Measurements from ENCODE around the gene OTOG.

Gene OTOG

GRCh38 chr11:17543041-17543440 is 4.0 kb upstream of the OTOG start:
- no peak for DNase-seq

GRCh38 chr11:17543574-17544180 is 3.4 kb upstream of the OTOG start:
- no peak for DNase-seq

DNA sequence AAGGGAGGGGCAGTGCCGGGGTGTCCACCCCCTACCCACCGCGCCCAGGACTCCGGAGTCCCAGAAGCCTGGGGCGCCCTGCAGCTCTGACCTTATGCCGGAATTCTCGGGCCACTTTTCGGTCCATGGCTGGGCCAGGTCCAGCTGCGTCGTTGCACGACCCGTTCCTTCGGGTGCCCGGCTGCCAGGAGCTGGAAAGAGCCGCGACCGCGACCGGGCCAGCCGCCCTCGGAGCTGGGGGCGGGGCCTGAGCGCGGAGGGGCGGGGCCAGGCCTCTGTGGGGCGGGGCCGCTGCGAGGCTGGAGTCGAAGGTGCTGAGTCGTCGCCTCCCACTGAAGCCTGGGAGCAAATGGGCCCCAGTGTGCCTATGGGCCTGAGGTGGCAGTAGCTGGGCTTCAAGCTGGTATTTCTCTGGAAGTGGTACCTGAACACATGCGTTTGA is 2.9 kb upstream of the OTOG start, which contains the start of gene USH1C:
TSS of gene USH1C (minus strand) at position 236 of the 442 bp plus-strand sequence. CDS start at position 127, 109 bp downstream.
- peak; percentile 3 to 28 for DNase-seq

GRCh38 chr11:17546240-17546639 is 819 bp upstream of the OTOG start:
- DNase-seq = no peak

DNA sequence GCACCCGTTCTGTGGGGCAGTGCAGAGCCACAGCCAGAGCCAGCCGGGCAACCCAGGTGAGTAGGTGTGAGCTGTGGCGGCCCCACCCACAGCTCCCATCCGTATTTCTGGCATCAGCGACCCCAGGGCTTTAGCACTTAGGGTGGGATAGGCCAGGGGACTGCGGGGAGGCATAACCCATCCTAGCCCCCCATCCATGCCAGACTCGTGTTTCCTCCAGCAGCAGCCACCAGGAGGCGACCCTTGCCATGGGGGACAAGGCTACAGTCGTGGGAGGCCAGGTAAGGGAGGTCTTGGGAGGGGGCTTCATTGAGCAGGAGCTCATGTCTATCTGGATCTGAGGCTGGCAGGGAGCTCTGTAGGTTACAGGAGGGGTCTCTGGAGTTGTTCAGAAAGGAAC is 873 bp downstream of the OTOG start:
- no peak for DNase-seq

GRCh38 chr11:17548444-17548843 is 1.4 kb downstream of the OTOG start:
- no peak for DNase-seq

GRCh38 chr11:17550450-17551346 is 3.6 kb downstream of the OTOG start:
- DNase-seq = no peak

- DNase-seq = no peak
These were observed 4.4 kb downstream of the OTOG start for GRCh38 chr11:17551347-17552040.

DNA sequence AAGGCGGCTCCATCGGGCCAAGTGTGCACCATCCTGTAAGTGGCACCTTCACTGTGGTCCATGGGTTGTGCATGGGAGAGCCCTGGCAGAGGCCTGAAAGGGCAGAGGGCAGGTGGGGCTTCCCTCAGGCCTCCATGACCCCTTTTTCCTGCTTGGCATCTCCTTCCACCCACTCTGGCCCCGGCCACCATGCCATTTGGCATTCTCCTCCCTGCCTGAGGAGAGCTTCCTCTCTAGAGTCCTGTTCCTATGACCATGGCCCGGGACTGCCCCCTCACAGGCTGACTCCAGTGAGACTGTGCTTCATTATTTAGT is 4.9 kb downstream of the OTOG start:
- DNase-seq = no peak

- no peak for DNase-seq
These were observed 5.6 kb downstream of the OTOG start for GRCh38 chr11:17552392-17553248.

DNA sequence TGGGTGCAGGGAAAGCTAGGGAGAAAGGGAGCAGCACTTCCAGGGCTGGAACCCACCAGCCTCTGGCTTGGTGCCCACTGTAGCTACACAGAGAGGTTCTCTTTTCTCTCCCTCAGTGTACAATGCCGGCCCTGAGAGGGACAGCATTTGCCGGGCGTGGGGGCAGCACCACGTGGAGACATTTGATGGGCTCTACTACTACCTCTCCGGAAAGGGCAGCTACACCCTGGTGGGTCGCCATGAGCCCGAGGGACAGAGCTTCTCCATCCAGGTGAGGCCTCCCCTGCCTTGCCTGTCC is 6.1 kb downstream of the OTOG start:
- DNase-seq = no peak

DNA sequence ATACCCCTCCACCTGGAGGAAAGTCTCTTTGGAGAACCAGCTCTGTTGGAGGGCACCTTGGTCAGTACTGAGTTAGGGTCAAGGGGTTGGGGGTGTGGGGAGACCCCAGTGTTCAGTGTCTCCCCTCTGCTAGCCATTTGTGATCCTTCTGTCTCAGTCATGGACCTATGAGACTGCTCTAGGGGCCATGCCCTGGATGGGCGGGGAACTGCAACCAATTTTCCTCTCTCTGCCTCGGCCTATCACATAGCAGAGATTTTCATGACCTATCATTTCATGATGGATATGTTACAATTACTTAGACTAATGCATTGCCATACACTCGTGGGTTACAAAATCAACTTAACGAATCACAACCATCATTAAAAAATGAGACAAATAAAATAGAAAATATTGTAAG is 7.4 kb downstream of the OTOG start:
- no peak for DNase-seq

DNA sequence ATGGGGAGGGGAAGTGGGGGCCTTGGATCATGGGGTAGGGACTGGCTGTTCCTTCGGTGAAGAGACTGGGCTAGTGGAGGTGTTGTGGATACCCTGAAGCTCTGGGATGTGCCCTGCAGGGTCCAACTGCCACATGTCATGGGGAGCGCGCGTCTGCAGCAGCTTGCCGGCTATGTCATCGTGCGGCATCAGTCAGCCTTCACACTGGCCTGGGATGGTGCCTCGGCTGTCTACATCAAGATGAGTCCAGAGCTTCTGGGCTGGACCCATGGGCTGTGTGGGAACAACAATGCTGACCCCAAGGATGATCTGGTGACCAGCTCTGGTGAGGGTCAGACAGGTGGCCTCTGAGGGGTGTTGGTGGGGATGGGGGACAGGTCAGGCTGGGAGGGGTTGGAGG is 9.9 kb downstream of the OTOG start:
- DNase-seq = no peak

- no peak for DNase-seq
These were observed 11.1 kb downstream of the OTOG start for GRCh38 chr11:17558025-17558780.

DNA sequence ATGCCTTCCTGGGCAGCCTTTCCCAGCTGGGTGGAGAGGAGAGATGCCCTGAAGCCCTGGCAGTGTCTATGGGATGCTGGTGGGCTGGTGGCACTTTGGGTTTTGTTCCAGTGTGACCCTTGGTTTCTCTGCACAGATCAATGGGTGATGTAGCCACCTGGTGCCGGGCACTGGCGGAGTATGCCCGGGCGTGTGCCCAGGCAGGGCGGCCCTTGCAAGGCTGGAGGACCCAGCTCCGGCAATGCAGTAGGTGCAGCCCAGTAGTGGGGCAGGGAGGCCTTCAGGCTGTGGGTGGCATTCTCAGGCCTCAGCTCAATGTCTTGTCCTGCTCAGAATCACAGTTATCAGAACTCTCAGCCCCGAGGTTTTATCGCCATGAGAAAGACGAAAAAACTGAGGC is 11.9 kb downstream of the OTOG start:
- no peak for DNase-seq

DNA sequence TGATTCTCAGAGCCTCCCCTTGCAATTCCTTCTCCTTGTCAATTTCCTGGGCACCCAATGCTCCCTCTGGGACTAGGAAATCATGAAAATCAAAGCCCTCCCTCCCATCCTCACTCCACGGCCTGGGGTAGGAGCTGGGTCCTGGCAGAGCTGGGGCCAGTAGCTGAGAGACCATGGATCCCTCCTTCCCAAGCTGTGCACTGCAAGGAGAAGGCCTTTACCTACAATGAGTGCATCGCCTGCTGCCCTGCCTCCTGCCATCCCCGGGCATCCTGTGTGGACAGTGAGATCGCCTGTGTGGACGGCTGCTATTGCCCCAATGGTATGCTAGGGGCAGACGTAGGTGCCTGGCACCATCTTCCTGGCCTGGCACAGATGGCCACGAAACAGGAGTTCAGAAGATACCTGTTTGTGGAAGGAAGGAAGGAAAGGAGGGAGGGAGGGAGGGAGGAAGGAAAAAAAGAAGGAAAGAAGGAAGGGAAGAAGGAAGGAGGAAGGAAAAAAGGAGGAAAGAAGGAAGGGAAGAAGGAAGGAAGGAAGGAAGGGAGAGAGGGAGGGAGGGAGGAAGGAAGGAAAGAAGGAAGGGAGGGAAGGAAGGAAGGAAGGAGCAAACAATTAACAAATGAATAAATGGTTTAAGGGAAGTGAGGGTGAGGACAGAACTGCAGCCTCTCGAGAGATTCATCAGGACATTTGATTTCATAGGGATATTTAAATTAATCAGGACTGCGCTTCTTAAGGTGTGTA is 12.5 kb downstream of the OTOG start:
- no peak for DNase-seq

DNA sequence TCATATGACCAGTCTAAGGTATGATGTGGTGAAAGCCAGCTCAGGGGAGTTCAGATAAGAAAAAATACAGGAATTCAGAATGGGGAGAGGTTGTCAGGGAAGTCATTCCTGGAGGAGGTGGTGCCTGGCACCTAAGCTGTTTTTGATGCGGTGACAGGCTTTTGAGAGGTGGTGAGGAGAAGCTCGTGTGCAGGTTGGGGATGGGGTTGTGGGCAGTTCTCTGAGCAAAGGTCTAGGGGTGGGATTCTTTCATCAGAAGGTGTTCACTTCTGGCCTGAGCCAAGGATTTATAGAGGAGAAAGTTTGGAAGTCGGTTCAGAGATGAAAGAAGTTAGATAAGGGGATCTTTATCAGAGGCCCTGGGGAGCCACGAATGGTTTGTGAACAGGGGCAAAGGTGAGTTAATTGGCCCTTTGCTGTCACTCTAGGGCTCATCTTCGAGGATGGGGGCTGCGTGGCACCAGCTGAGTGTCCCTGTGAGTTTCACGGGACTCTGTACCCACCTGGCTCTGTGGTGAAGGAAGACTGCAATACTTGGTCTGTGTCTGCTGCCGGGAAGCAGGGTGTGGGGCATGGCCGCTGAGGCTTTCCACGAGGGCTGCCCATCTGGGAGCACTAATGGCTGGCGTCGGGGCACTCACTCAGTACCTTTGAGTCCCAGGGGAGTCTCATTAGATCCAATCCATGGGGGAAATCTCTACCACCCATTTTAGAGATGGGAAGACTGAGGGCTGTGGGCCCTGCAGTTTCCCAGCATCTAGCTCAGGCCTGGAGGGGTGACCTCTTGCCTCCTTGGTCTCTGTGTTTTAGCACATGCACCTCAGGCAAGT is 13.4 kb downstream of the OTOG start:
- no peak for DNase-seq

- no peak for DNase-seq
These were observed 14.0 kb downstream of the OTOG start for GRCh38 chr11:17561111-17561415.

- no peak for DNase-seq
These were observed 14.5 kb downstream of the OTOG start for GRCh38 chr11:17561526-17561925.

DNA sequence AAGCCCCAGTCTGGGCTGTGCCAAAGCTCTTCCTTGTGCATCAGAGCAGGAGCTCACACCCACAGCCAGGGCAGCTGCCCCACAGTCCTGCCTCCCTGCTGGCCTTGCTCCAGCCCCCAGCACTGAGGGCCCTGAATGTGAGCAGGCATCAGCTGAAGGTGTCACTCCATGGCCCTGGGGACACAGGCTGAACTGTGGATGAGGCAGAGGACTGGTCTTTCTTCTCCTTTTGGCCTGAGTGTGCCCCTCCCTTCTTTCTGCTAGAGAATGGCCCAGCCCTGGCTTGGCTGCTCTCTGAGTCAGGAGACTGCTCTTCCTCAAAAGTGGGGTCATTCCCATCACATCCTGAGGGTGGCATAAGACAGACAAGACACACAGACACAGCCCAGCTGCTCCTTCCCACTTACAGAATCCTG is 16.2 kb downstream of the OTOG start:
- peak; percentile 50 for DNase-seq

Measured in inflammatory macrophage treated with lipopolysaccharide for 1 hour (primary cell).